Endothelial cell of umbilical vein (primary cell): ENCODE results near the gene CLSTN2. TPM values are rescaled to one million over a fixed set of nuclear protein-coding genes. Genes with fewer than 3 reads are reported as not detected.

Source experiments
- BruUV-seq: library from RNA; stranded (reverse); fragments of 400-500 nt; replicated peaks from 2 replicates; lab custom pipeline; 2021; lab: Mats Ljungman, UMichigan
- CTCF ChIA-PET: fragments of 300-600, 350-600 bp; sonication (Branson Sonifier 250); formaldehyde crosslinking; loops from one replicate; lab custom pipeline; 2021; ENCODE audit warnings: antibody characterized with exemption, inconsistent platforms; lab: Charles Lee
- POLR2A ChIA-PET: fragments of 300-600, 350-600 bp; sonication (Branson Sonifier 250); formaldehyde crosslinking; loops from one replicate; lab custom pipeline; 2021; ENCODE audit warnings: antibody characterized with exemption, inconsistent platforms; lab: Charles Lee
- DNase-seq: peaks from one replicate; pipeline ENCODE4 v3.0.0-alpha.2; 2011; ENCODE audit warnings: low read depth, low spot score
- FAIRE-seq: peaks from 2 replicates; lab custom pipeline; 2011; peaks lifted over from hg19 to GRCh38; lab: Jason Lieb, UNC
- H2AFZ ChIP-seq: 2 replicates; pipeline ENCODE4 v1.6.0; 2012; ENCODE audit warnings: low read depth, low read length, control low read depth, inconsistent platforms
- H3K27ac ChIP-seq: 2 replicates; pipeline ENCODE4 v1.5.1; 2011; ENCODE audit warnings: low read depth, mild to moderate bottlenecking, control low read depth, low read length, moderate library complexity; ENCODE audit not compliant: insufficient read depth
- H3K27me3 ChIP-seq, 2 experiments: 2 replicates each; pipeline versions ENCODE4 v1.6.0 to v1.6.1; 2011; ENCODE audit warnings: low read length in 2 of 2, mixed read lengths in 1 of 2; ENCODE audit not compliant: control insufficient read depth in 2 of 2, insufficient read depth in 2 of 2
- H3K36me3 ChIP-seq, 2 experiments: 2 replicates in 1 of 2; 3 replicates in 1 of 2; pipeline ENCODE4 v1.5.1; 2011; ENCODE audit warnings: low read length in 2 of 2, mild to moderate bottlenecking in 1 of 2, moderate library complexity in 1 of 2; ENCODE audit not compliant: control insufficient read depth in 2 of 2, insufficient read depth in 2 of 2; ENCODE audit errors: extremely low read depth in 1 of 2
- H3K4me1 ChIP-seq: 3 replicates; pipeline ENCODE4 v1.5.1; 2011; ENCODE audit warnings: mild to moderate bottlenecking, low read length; ENCODE audit not compliant: control insufficient read depth, insufficient read depth; ENCODE audit errors: extremely low read depth
- H3K4me2 ChIP-seq: 2 replicates; pipeline ENCODE4 v1.6.1; 2011; ENCODE audit warnings: low read length, control low read depth, mixed read lengths; ENCODE audit not compliant: insufficient read depth
- H3K4me3 ChIP-seq, 3 experiments: fragments of 200-600 bp in 1 of 3; sonication (generic), shearing (Covaris generic) in 1 of 3; replicated peaks in 1 of 3; 2 replicates each; pipeline ENCODE4 v1.5.1; 2011 to 2016; ENCODE audit warnings: control low read depth in 3 of 3, low read length in 3 of 3, mild to moderate bottlenecking in 2 of 3, inconsistent platforms in 1 of 3, low read depth in 1 of 3, moderate library complexity in 1 of 3; ENCODE audit not compliant: insufficient read depth in 1 of 3
- H3K79me2 ChIP-seq: 2 replicates; pipeline ENCODE4 v1.6.0; 2012; ENCODE audit warnings: low read length, inconsistent platforms; ENCODE audit not compliant: control insufficient read depth, insufficient read depth
- H3K9ac ChIP-seq: replicated peaks from 2 replicates; pipeline ENCODE3; 2011; ENCODE audit warnings: low read length, control low read depth; ENCODE audit not compliant: insufficient read depth; ENCODE audit errors: extremely low read depth
- H3K9me1 ChIP-seq: replicated peaks from 3 replicates; pipeline ENCODE4 v1.6.0; 2011; ENCODE audit warnings: mild to moderate bottlenecking, low read length; ENCODE audit not compliant: control insufficient read depth, insufficient read depth; ENCODE audit errors: extremely low read depth
- H3K9me3 ChIP-seq: replicated peaks from 2 replicates; pipeline ENCODE4 v1.5.1; 2012; ENCODE audit warnings: low read length, inconsistent platforms; ENCODE audit not compliant: control insufficient read depth, insufficient read depth
- H4K20me1 ChIP-seq: replicated peaks from 2 replicates; pipeline ENCODE3; 2011; ENCODE audit warnings: mild to moderate bottlenecking, low read length; ENCODE audit not compliant: control insufficient read depth, insufficient read depth; ENCODE audit errors: extremely low read depth
- CTCF ChIP-seq, 2 donors: IDR thresholded peaks; 1 replicate in 1 of 2; 2 replicates in 1 of 2; pipeline ENCODE4 v1.5.1; 2011; ENCODE audit warnings: low read length in 2 of 2, mild to moderate bottlenecking in 2 of 2, moderate library complexity in 2 of 2, control low read depth in 1 of 2, inconsistent platforms in 1 of 2, low read depth in 1 of 2; ENCODE audit not compliant: insufficient read depth in 1 of 2; ENCODE audit errors: extremely low read depth in 1 of 2
- EZH2 ChIP-seq: IDR thresholded peaks from 2 replicates; pipeline ENCODE4 v1.6.1; 2012; ENCODE audit warnings: borderline replicate concordance, low read depth, mild to moderate bottlenecking, moderate library complexity, low read length, inconsistent platforms; ENCODE audit not compliant: severe bottlenecking
- FOS ChIP-seq: IDR thresholded peaks from 2 replicates; pipeline ENCODE4 v1.6.1; 2011; ENCODE audit warnings: mild to moderate bottlenecking, low read length, moderate library complexity, borderline replicate concordance; ENCODE audit not compliant: insufficient read depth
- GATA2 ChIP-seq: IDR thresholded peaks from 2 replicates; pipeline ENCODE4 v1.7.0; 2011; ENCODE audit warnings: low read depth, mild to moderate bottlenecking, moderate library complexity, mixed read lengths, low read length; ENCODE audit not compliant: insufficient read length, insufficient read depth
- JUN ChIP-seq: IDR thresholded peaks from 2 replicates; pipeline ENCODE4 v1.6.1; 2011; ENCODE audit warnings: borderline replicate concordance, low read depth; ENCODE audit not compliant: insufficient read length, insufficient read depth
- MAX ChIP-seq: IDR thresholded peaks from 2 replicates; pipeline ENCODE4 v1.6.1; 2011; ENCODE audit not compliant: insufficient read depth, insufficient read length
- MYC ChIP-seq: IDR thresholded peaks from one replicate; pipeline ENCODE4 v1.6.1; 2011; ENCODE audit warnings: mild to moderate bottlenecking, low read depth, low read length
- POLR2A ChIP-seq: IDR thresholded peaks from 2 replicates; pipeline ENCODE4 v1.6.1; 2012; ENCODE audit warnings: low read depth, mild to moderate bottlenecking, control low read depth, low read length
- POLR2AphosphoS5 ChIP-seq: IDR thresholded peaks from 2 replicates; pipeline ENCODE4 v1.6.1; 2012; ENCODE audit warnings: low read depth, mild to moderate bottlenecking, control low read depth, low read length, moderate library complexity; ENCODE audit not compliant: insufficient read depth
- dilution Hi-C: fragments of 300-500 bp; cut with MboI; formaldehyde crosslinking; loops from one replicate; pipeline ENCODE4 v1.15.0; 2019; ENCODE audit warnings: low sequenced_read_pairs; ENCODE audit not compliant: extremely low pct_ligation_motif_present
- intact Hi-C: fragments of 100-400 bp; cut with micrococcal nuclease; formaldehyde crosslinking; loops from one replicate; pipeline ENCODE4 v1.10.0; 2022
- polyA plus RNA-seq, 4 experiments: library from polyadenylated mRNA; depleted of rRNA in 3 of 4; stranded (reverse) in 3 of 4; unstranded in 1 of 4; fragments of >200 nt; gene quantifications; 2 replicates each; pipeline versions ENCODE4 v1.2.1 to v1.2.3, GENCODE V29; 2011 to 2012; ENCODE audit warnings: missing spikeins in 1 of 4
- total RNA-seq: library from RNA; stranded (reverse); gene quantifications from 2 replicates; pipeline ENCODE4 v1.2.3, GENCODE V29; 2021

CLSTN2 gene
- total and polyA plus RNA-seq, 2 donors (not counting 3 experiments of a cell fraction or from before 2014, with no cell fraction given) = 0.26 to 0.38 TPM

GRCh38 chr3:139893963-139894642 lies 40.9 kb upstream of the CLSTN2 start:
- Histone ChIP-seq H3K9ac (no peak overlapping the region), H4K20me1 (no peaks in the 10 kb centered on the region), H3K9me3 (no peaks in the 10 kb centered on the region), H3K27ac (no peak overlapping the region), H3K27me3 (no peaks in the 10 kb centered on the region), H2AFZ (no peak overlapping the region), H3K79me2 (no peaks in the 10 kb centered on the region), H3K9me1 (no peaks in the 10 kb centered on the region), H3K4me3 (no peak overlapping the region), H3K4me1 (no peaks in the 10 kb centered on the region), H3K36me3 (no peaks in the 10 kb centered on the region), H3K4me2 (no peak overlapping the region)
- DNase-seq = no peak
- no peak for TF ChIP-seq MAX
- no peak for TF ChIP-seq FOS
- no peak for TF ChIP-seq EZH2
- no peak for TF ChIP-seq MYC
- TF ChIP-seq JUN = no peak
- no peak for TF ChIP-seq POLR2A
- no peak for TF ChIP-seq CTCF (IDR thresholded peaks at IDR 0.05; ENCODE audit: extremely low read depth in 1 of 2, insufficient read depth in 1 of 2, low read depth in 1 of 2, low read length in 2 of 2)
- no peak for TF ChIP-seq POLR2AphosphoS5
- no peak for TF ChIP-seq GATA2
- FAIRE-seq = no peak
- dilution Hi-C loops = no loop called here
- CTCF ChIA-PET = no interaction called here
- no TSS peak for BruUV-seq
- intact Hi-C loops = no loop called here
- POLR2A ChIA-PET = no interaction called here
